OCI-LY7 (cell line): ENCODE data around the gene GFM2. TPM values are rescaled to one million over a fixed set of nuclear protein-coding genes. Genes with fewer than 3 reads are reported as not detected.
"Not testable (repeated sequence)": the region's sequence is repeated elsewhere in the genome, so short reads cannot be mapped to it uniquely, and the experiment has no call there.

Experiments
- BruUV-seq: library from RNA; stranded (reverse); fragments of 400-500 nt; replicated peaks from 2 replicates; lab custom pipeline; 2021; lab: Mats Ljungman, UMichigan
- CTCF ChIA-PET: fragments of 300-600 bp; sonication (Branson Sonifier 250); formaldehyde crosslinking; loops from one replicate; lab custom pipeline; 2022; ENCODE audit warnings: antibody characterized with exemption; ENCODE audit not compliant: unreplicated experiment; lab: Charles Lee
- POLR2A ChIA-PET: fragments of 300-600 bp; sonication (Branson Sonifier 250); formaldehyde crosslinking; loops from one replicate; lab custom pipeline; 2022; ENCODE audit warnings: antibody characterized with exemption; lab: Charles Lee
- DNase-seq: peaks from one replicate; pipeline ENCODE4 v3.0.0-alpha.2; 2015; ENCODE audit warnings: low spot score
- H2AFZ ChIP-seq: fragments of 200-600 bp; sonication (generic), shearing (Covaris generic); 2 replicates; pipeline ENCODE4 v1.6.1; 2014; ENCODE audit warnings: mild to moderate bottlenecking, antibody characterized with exemption, low read length, moderate library complexity
- H3K27ac ChIP-seq: fragments of 200-600 bp; sonication (generic); 2 replicates; pipeline ENCODE4 v1.5.1; 2014; ENCODE audit warnings: mixed run types, low read depth, mild to moderate bottlenecking, moderate library complexity, low read length, inconsistent platforms; ENCODE audit not compliant: poor library complexity, severe bottlenecking
- H3K36me3 ChIP-seq: fragments of 200-600 bp; sonication (generic); 2 replicates; pipeline ENCODE4 v1.6.1; 2014; ENCODE audit warnings: mild to moderate bottlenecking, antibody characterized with exemption, low read length, moderate library complexity, mixed read lengths; ENCODE audit not compliant: insufficient read depth
- H3K4me1 ChIP-seq: fragments of 200-600 bp; sonication (generic); 2 replicates; pipeline ENCODE4 v1.5.1; 2014; ENCODE audit warnings: mild to moderate bottlenecking, low read length; ENCODE audit not compliant: insufficient read depth, poor library complexity, severe bottlenecking
- H3K4me2 ChIP-seq: fragments of 200-600 bp; sonication (generic); 2 replicates; pipeline ENCODE4 v1.6.1; 2014; ENCODE audit warnings: mild to moderate bottlenecking, low read length
- H3K4me3 ChIP-seq: fragments of 200-600 bp; sonication (generic); 2 replicates; pipeline ENCODE4 v1.5.1; 2014; ENCODE audit warnings: mild to moderate bottlenecking, low read depth, low read length; ENCODE audit not compliant: poor library complexity, severe bottlenecking
- H3K79me2 ChIP-seq: fragments of 200-600 bp; sonication (generic); 2 replicates; pipeline ENCODE4 v1.6.1; 2016; ENCODE audit warnings: low read depth, mild to moderate bottlenecking, low read length, moderate library complexity, mixed read lengths; ENCODE audit not compliant: insufficient read depth
- H3K9me2 ChIP-seq: fragments of 200-600 bp; sonication (generic); 2 replicates; pipeline ENCODE4 v1.6.1; 2016; ENCODE audit warnings: mild to moderate bottlenecking, low read length, mixed read lengths; ENCODE audit not compliant: insufficient read depth
- H3K9me3 ChIP-seq: fragments of 200-600 bp; sonication (generic); 2 replicates; pipeline ENCODE4 v1.6.1; 2014; ENCODE audit warnings: mild to moderate bottlenecking, mixed run types, low read length, mixed read lengths
- H4K20me1 ChIP-seq: fragments of 200-600 bp; sonication (generic); 2 replicates; pipeline ENCODE4 v1.6.1; 2014; ENCODE audit warnings: mild to moderate bottlenecking, antibody characterized with exemption, low read length, moderate library complexity, mixed read lengths; ENCODE audit not compliant: insufficient read depth
- CTCF ChIP-seq: fragments of 200-600 bp; sonication (generic); conservative IDR thresholded peaks from 2 replicates; pipeline ENCODE4 v1.5.1; 2014; ENCODE audit warnings: mild to moderate bottlenecking, antibody characterized with exemption, low read length, moderate library complexity, mixed read lengths
- EZH2phosphoT487 ChIP-seq: fragments of 200-600 bp; sonication (generic); IDR thresholded peaks from 2 replicates; pipeline ENCODE4 v1.6.1; 2018; ENCODE audit warnings: low read depth, borderline replicate concordance, mild to moderate bottlenecking, mixed run types, antibody characterized with exemption, low read length, moderate library complexity, mixed read lengths
- intact Hi-C: fragments of 100-400 bp; cut with micrococcal nuclease; formaldehyde crosslinking; loops from one replicate; pipeline ENCODE4 v1.10.0; 2022; ENCODE audit not compliant: unreplicated experiment
- total RNA-seq, 2 experiments: library from RNA; depleted of rRNA in 1 of 2; stranded (reverse); fragments of >200 nt in 1 of 2; shearing (Covaris generic) in 1 of 2; gene quantifications; 2 replicates each; pipeline ENCODE4 v1.2.3, GENCODE V29; 2014 to 2022

GFM2 gene
- total RNA-seq, 2 experiments from 2014 or later, result 35.0 to 36.9 TPM

GRCh38 chr5:74762599-74762998 lies 4.3 kb downstream of the GFM2 start:
- intact Hi-C loops, result loop anchor here (10.0 kb wide), 1 partner anchor 922 kb away; no protein-coding TSS in a partner anchor
- no peak for TF ChIP-seq EZH2phosphoT487
- no peak for TF ChIP-seq CTCF
- ChIA-PET POLR2A (interaction anchor here (0.9 to 2.4 kb wide), 3 partner anchors 13 to 23 kb away, joined by 4 to 11 read pairs (median 5); no protein-coding TSS in a partner anchor), CTCF (no interaction called here)
- Histone ChIP-seq H3K4me1 (peaks cover 11% of the 10 kb centered on the region), H3K79me2 (peaks cover 48% of the 10 kb centered on the region), H4K20me1 (peaks cover 13% of the 10 kb centered on the region; the same call in 1 of the 2 replicates), H3K4me2 (no peak overlapping the region), H3K9me2 (no peaks in the 10 kb centered on the region), H3K4me3 (no peak overlapping the region), H3K27ac (no peak overlapping the region), H3K9me3 (no peaks in the 10 kb centered on the region), H3K36me3 (peaks cover 67% of the 10 kb centered on the region), H2AFZ (no peak overlapping the region)
- BruUV-seq, result no TSS peak
- no peak for DNase-seq

GRCh38 chr5:74761241-74761640 lies 5.7 kb downstream of the GFM2 start:
- ChIA-PET CTCF (no interaction called here), POLR2A (interaction anchor here (1.1 to 1.3 kb wide), 2 partner anchors 13 to 18 kb away, joined by 3 to 4 read pairs; no protein-coding TSS in a partner anchor)
- Histone ChIP-seq H3K4me3 (no peak overlapping the region), H3K79me2 (peaks cover 36% of the 10 kb centered on the region), H3K4me2 (no peak overlapping the region), H2AFZ (no peak overlapping the region), H3K27ac (no peak overlapping the region), H3K36me3 (peaks cover 79% of the 10 kb centered on the region), H4K20me1 (peaks cover 12% of the 10 kb centered on the region; the same call in 1 of the 2 replicates), H3K9me2 (no peaks in the 10 kb centered on the region), H3K4me1 (peaks cover 11% of the 10 kb centered on the region), H3K9me3 (peaks cover 5% of the 10 kb centered on the region; the same call in 1 of the 2 replicates)
- no peak for TF ChIP-seq CTCF
- TF ChIP-seq EZH2phosphoT487, result no peak
- BruUV-seq, result no TSS peak
- no peak for DNase-seq
- intact Hi-C loops, result loop anchor here (10.0 kb wide), 1 partner anchor 924 kb away; no protein-coding TSS in a partner anchor

GRCh38 chr5:74748742-74749141 lies 18.2 kb downstream of the GFM2 start:
- peaks cover 88% of the 10 kb centered on the region for H3K36me3 ChIP-seq

More at GRCh38 chr5:74748742-74749141, 18.2 kb downstream of the GFM2 start:
- H3K4me3 ChIP-seq, H3K27ac ChIP-seq, H4K20me1 ChIP-seq, H3K9me3 ChIP-seq, DNase-seq, H2AFZ ChIP-seq, H3K79me2 ChIP-seq, H3K4me2 ChIP-seq, H3K4me1 ChIP-seq, H3K9me2 ChIP-seq, intact Hi-C loops, CTCF ChIA-PET, BruUV-seq: not testable (repeated sequence)
- POLR2A ChIA-PET, result interaction anchor here (1.4 kb wide), 1 partner anchor 9 kb away, joined by 9 read pairs; no protein-coding TSS in a partner anchor
